ENCODE data around the gene ABCA2. TPM values are rescaled to one million over a fixed set of nuclear protein-coding genes. Genes with fewer than 3 reads are reported as not detected.
A peak's percentile ranks its signal among the peaks of the same experiment; 100 is the strongest.

Gene ABCA2
- total RNA-seq, 1 donor from 2014 or later, result 2.0 TPM

DNA sequence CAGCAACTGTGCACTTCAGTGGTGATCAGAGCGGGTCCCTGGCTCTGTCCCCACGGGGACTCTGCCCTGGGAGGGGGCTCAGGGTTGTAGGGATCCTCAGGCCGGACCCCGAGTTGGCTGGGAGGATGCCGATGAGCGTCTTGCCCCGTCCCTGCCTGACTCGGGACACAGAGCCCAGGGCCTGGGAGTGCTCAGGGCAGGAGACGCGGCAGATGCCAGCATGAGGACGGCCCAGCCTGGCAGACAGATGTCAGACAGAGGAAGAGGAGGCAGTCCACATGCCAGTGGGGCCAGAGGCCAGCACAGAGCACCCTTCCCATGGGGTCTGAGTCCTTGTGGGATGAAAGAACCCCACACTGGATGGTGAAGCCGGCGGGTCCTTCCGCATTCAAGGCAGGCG, 64.7 kb downstream of the ABCA2 start:
- no peak for ATAC-seq

- ATAC-seq, result no peak
Observed at GRCh38 chr9:136962701-136963248, 65.3 kb downstream of the ABCA2 start.

DNA sequence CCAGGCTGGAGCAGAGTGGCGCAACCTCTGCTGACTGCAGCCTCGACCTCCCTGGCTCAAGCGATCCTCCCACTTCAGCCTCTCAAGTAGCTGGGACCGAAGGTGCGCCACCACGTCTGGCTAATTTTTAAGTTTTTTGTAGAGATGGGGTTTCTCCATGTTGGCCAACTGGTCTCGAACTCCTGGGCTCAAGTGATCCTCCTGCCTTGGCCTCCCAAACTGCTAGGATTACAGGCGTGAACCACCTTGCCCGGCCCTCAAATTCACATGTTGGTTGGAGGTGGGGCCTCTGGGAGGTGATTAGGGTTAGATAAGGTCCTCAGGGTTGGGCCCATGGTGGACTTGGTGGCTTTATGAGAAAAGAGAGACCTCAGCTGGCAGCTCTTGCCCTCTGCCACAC, 65.9 kb downstream of the ABCA2 start:
- no peak for ATAC-seq

DNA sequence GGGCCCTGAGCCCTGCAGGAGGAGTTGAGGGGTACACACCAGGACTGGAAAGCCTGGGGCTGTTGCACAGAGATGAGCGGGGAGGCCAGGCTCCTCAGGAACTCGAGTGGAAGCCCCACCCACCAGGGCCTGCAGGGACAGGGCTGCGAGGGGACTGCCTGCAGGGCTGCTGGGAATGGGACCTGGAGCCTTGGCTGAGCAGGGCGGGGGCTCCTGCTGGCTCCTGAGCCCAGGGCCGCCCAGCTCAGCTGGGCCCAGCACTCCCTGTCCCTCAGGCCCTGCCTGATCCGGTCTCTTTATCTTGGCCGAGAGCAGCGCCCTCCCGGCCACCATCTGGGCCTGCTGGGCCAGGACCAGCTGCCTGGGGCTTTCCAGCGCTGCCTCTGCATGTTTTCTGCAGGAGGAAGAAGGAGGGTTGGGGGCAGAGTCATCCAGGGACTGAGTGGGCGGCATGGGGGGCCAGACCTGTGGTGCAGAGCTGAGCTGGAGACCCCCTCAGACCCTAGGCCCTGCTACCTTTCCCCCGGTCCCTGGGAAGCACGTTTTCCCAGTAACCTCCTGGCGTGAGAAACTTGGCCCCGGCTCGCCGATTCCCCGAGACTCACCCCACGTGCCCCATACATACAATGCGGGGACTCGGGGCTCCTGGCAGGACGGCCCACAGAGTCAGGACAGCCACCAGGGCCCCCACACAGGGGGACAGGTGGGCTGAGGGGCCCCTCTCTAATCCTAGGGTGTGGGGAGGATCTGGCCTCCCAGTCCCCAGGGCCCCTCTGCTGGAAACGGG, 66.6 kb downstream of the ABCA2 start:
- ATAC-seq, result peak; percentile 26

DNA sequence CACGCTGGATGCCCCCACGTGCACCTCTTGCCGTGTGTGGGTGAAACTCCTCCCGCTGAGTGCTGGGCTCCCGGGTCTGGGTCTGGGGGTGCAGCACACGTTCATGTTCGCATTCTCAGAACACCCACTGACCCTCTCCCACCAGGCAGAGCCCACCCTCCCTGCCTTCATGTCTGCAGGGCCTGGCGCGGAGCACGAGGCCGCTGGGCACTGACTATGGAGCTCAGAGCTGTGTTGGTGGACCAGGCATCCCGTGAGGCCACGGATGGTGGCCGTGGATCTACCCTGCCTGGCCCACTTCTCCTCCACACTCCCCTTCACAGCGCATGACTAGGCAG, 67.1 kb downstream of the ABCA2 start:
- ATAC-seq, result no peak

- no peak for ATAC-seq
Observed at GRCh38 chr9:136960212-136960937, 67.7 kb downstream of the ABCA2 start.

- ATAC-seq, result no peak
Observed at GRCh38 chr9:136958898-136959850, 68.9 kb downstream of the ABCA2 start.

- no peak for ATAC-seq
Observed at GRCh38 chr9:136958473-136958872, 69.6 kb downstream of the ABCA2 start.

GRCh38 chr9:136957901-136958300, 70.1 kb downstream of the ABCA2 start:
- no peak for ATAC-seq

GRCh38 chr9:136957461-136957860, 70.6 kb downstream of the ABCA2 start:
- ATAC-seq, result no peak

Other genes with a start within 250 kb of the ABCA2 start
- gene TMEM141, start 236.9 kb downstream of the ABCA2 start, total RNA-seq, result 102 TPM
- gene CCDC183, start 231.9 kb downstream of the ABCA2 start, total RNA-seq, result not detected
- 52.6 TPM for gene RABL6, start 220.3 kb downstream of the ABCA2 start, total RNA-seq
- gene AJM1, start 185.8 kb downstream of the ABCA2 start, total RNA-seq, result 1.1 TPM
- gene PHPT1, start 178.8 kb downstream of the ABCA2 start, total RNA-seq, result 74.4 TPM
- gene MAMDC4, start 175.9 kb downstream of the ABCA2 start, total RNA-seq, result 1.3 TPM
- gene EDF1, start 161.9 kb downstream of the ABCA2 start, total RNA-seq, result 296 TPM
- gene TRAF2, start 141.7 kb downstream of the ABCA2 start, total RNA-seq, result 11.1 TPM
- 71.9 TPM for gene FBXW5, start 83.5 kb downstream of the ABCA2 start, total RNA-seq
- not detected for gene C8G, start 83.0 kb downstream of the ABCA2 start, total RNA-seq
- gene LCN12, start 76.0 kb downstream of the ABCA2 start, total RNA-seq, result 0.80 TPM
- gene PTGDS, start 50.7 kb downstream of the ABCA2 start, total RNA-seq, result 18.4 TPM
- 0.20 TPM for gene LCNL1, start 45.2 kb downstream of the ABCA2 start, total RNA-seq
- gene PAXX, start 35.8 kb downstream of the ABCA2 start, total RNA-seq, result 33.1 TPM
- 154 TPM for gene CLIC3, start 31.7 kb downstream of the ABCA2 start, total RNA-seq
- 0.12 TPM for gene FUT7, start 3.9 kb upstream of the ABCA2 start, total RNA-seq
- gene NPDC1, start 17.9 kb upstream of the ABCA2 start, total RNA-seq, result 26.6 TPM
- gene ENTPD2, start 25.8 kb upstream of the ABCA2 start, total RNA-seq, result 2.9 TPM
- 13.8 TPM for gene SAPCD2, start 42.3 kb upstream of the ABCA2 start, total RNA-seq
- 4.9 TPM for gene UAP1L1, start 49.3 kb upstream of the ABCA2 start, total RNA-seq
- gene MAN1B1, start 58.7 kb upstream of the ABCA2 start, total RNA-seq, result 46.2 TPM
- 75.3 TPM for gene DPP7, start 86.5 kb upstream of the ABCA2 start, total RNA-seq
- 0.12 TPM for gene GRIN1, start 110.9 kb upstream of the ABCA2 start, total RNA-seq
- 1.6 TPM for gene LRRC26, start 141.8 kb upstream of the ABCA2 start, total RNA-seq
- not detected for gene TMEM210, start 143.8 kb upstream of the ABCA2 start, total RNA-seq
- gene ANAPC2, start 160.3 kb upstream of the ABCA2 start, total RNA-seq, result 25.0 TPM
- 86.8 TPM for gene SSNA1, start 160.4 kb upstream of the ABCA2 start, total RNA-seq
- gene TPRN, start 172.5 kb upstream of the ABCA2 start, total RNA-seq, result 20.5 TPM
- gene TMEM203, start 177.4 kb upstream of the ABCA2 start, total RNA-seq, result 24.8 TPM
- gene NDOR1, start 177.5 kb upstream of the ABCA2 start, total RNA-seq, result 8.6 TPM
- gene RNF208, start 194.0 kb upstream of the ABCA2 start, total RNA-seq, result 11.2 TPM
- 156 TPM for gene CYSRT1, start 196.9 kb upstream of the ABCA2 start, total RNA-seq
- 2.7 TPM for gene RNF224, start 199.3 kb upstream of the ABCA2 start, total RNA-seq
- gene SLC34A3, start 202.7 kb upstream of the ABCA2 start, total RNA-seq, result 0.68 TPM
- 321 TPM for gene TUBB4B, start 213.1 kb upstream of the ABCA2 start, total RNA-seq
- not detected for gene STPG3, start 223.0 kb upstream of the ABCA2 start, total RNA-seq
- 36.7 TPM for gene NELFB, start 227.1 kb upstream of the ABCA2 start, total RNA-seq
- gene TOR4A, start 249.5 kb upstream of the ABCA2 start, total RNA-seq, result 15.4 TPM